Measurements from ENCODE around the gene SLC12A1. TPM values are rescaled to one million over a fixed set of nuclear protein-coding genes. Genes with fewer than 3 reads are reported as not detected.

The SLC12A1 gene
- total RNA-seq, 1 donor from 2014 or later, result not detected

DNA sequence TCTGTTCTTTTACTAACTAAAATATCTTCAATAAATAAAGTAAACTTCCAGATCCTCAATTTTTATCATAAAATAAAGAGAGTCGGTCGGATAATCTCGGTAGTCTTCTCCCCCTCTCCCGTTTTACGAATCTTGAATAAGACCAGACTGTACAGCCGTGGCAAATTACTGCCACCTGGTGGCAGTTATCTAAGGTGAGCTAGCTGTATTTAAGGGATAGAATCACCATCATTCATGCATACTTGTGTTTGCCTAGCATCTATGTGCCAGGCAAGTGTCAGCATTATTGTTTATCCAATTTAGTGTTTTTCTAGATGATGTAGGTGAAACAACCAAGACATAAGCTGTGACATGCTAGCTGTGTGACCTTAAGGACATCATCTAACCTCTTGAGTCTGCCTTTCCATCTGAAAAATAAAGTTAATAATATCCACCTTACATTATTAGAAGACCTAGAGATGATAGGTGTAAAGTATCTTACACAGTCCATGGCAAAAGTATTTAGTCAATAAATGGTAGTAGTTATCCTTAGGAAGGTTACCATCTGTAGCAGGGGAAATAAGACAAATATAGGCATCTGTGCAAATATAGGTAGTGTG is 146.5 kb downstream of the SLC12A1 start:
- peak; percentile 79 for TF ChIP-seq CTCF (IDR thresholded peaks at IDR 0.05)
- Histone ChIP-seq H3K27ac (no peak overlapping the region), H3K36me3 (no peaks in the 10 kb centered on the region), H3K4me1 (no peaks in the 10 kb centered on the region), H3K27me3 (no peaks in the 10 kb centered on the region), H3K4me3 (no peak overlapping the region), H3K9me3 (no peaks in the 10 kb centered on the region)
- DNase-seq (no peak), ATAC-seq (peak; percentile 86)
- intact Hi-C loops (cut with DNase I), result no loop called here

Other genes with a start within 250 kb of the SLC12A1 start
- 0.84 TPM for gene SLC24A5, start 85.3 kb upstream of the SLC12A1 start, total RNA-seq
- gene MYEF2, start 28.0 kb upstream of the SLC12A1 start, total RNA-seq, result 21.3 TPM
- not detected for gene CTXN2, start 14.6 kb upstream of the SLC12A1 start, total RNA-seq
- gene DUT, start 125.1 kb downstream of the SLC12A1 start, total RNA-seq, result 90.0 TPM

All from upper lobe of right lung (tissue), 1 donor.